HG02970 (cell line): Measurements from ENCODE around the gene PCYOX1L.

Experiments used
- ATAC-seq: cut with Tn5 transposase; IDR thresholded peaks from one replicate; pipeline ENCODE4 v1.9.1; 2021; ENCODE audit warnings: mild to moderate bottlenecking, moderate library complexity, moderate number of reproducible peaks; ENCODE audit not compliant: unreplicated experiment, low FRiP score

Gene PCYOX1L

GRCh38 chr5:149333711-149334443 is 24.0 kb upstream of the PCYOX1L start:
- ATAC-seq = no peak

- ATAC-seq = no peak
Measured at GRCh38 chr5:149337736-149338135, 20.1 kb upstream of the PCYOX1L start.

GRCh38 chr5:149338364-149338763 is 19.5 kb upstream of the PCYOX1L start:
- no peak for ATAC-seq

- ATAC-seq = no peak
Measured at GRCh38 chr5:149340920-149341319, 16.9 kb upstream of the PCYOX1L start.

- no peak for ATAC-seq
Measured at GRCh38 chr5:149341876-149342275, 16.0 kb upstream of the PCYOX1L start.

GRCh38 chr5:149344151-149344550 is 13.7 kb upstream of the PCYOX1L start:
- ATAC-seq = no peak

GRCh38 chr5:149345147-149345891 is 12.5 kb upstream of the PCYOX1L start, which contains the start of gene GRPEL2:
GRPEL2 (plus strand) TSS chr5:149345499; CDS start chr5:149345540, 41 bp downstream.
- peak; percentile 97 for ATAC-seq

- ATAC-seq = no peak
Measured at GRCh38 chr5:149345892-149346222, 12.0 kb upstream of the PCYOX1L start.

- no peak for ATAC-seq
Measured at GRCh38 chr5:149348518-149348917, 9.3 kb upstream of the PCYOX1L start.

GRCh38 chr5:149349382-149349781 is 8.5 kb upstream of the PCYOX1L start:
- no peak for ATAC-seq

GRCh38 chr5:149352169-149352568 is 5.7 kb upstream of the PCYOX1L start:
- no peak for ATAC-seq

- ATAC-seq = no peak
Measured at GRCh38 chr5:149353911-149354310, 3.9 kb upstream of the PCYOX1L start.

GRCh38 chr5:149355688-149356087 is 2.2 kb upstream of the PCYOX1L start:
- ATAC-seq = no peak

- no peak for ATAC-seq
Measured at GRCh38 chr5:149356391-149356790, 1.5 kb upstream of the PCYOX1L start.

- ATAC-seq = no peak
Measured at GRCh38 chr5:149358294-149358651, 427 bp downstream of the PCYOX1L start.

GRCh38 chr5:149358868-149359495 is 1.1 kb downstream of the PCYOX1L start:
- ATAC-seq = no peak

GRCh38 chr5:149360272-149360671 is 2.4 kb downstream of the PCYOX1L start:
- no peak for ATAC-seq

GRCh38 chr5:149362541-149362940 is 4.7 kb downstream of the PCYOX1L start:
- ATAC-seq = no peak

- ATAC-seq = no peak
Measured at GRCh38 chr5:149363358-149363757, 5.5 kb downstream of the PCYOX1L start.

- ATAC-seq = no peak
Measured at GRCh38 chr5:149363936-149364335, 6.1 kb downstream of the PCYOX1L start.

GRCh38 chr5:149364719-149365118 is 6.9 kb downstream of the PCYOX1L start:
- ATAC-seq = no peak

- ATAC-seq = no peak
Measured at GRCh38 chr5:149365418-149365817, 7.6 kb downstream of the PCYOX1L start.
